Coronary artery (tissue), 2 donors: ENCODE data around the gene RBKS.

Source experiments
- DNase-seq: peaks from one replicate; pipeline ENCODE4 v3.0.0-alpha.2; 2017; ENCODE audit warnings: low spot score
- H3K27ac ChIP-seq, 2 donors: fragments of 200-600 bp; sonication (generic); one replicate each; pipeline ENCODE4 v1.5.1; 2016 to 2019
- H3K4me3 ChIP-seq: fragments of 200-600 bp; sonication (generic); 2 replicates; pipeline ENCODE4 v1.5.1; 2016; ENCODE audit warnings: mild to moderate bottlenecking, moderate library complexity
- TF ChIP-seq, protein P1 (sequence below): fragments of 200-600 bp; sonication (generic); IDR thresholded peaks from one replicate; pipeline ENCODE4 v1.5.1; 2019; ENCODE audit warnings: antibody characterized with exemption

RBKS gene

DNA sequence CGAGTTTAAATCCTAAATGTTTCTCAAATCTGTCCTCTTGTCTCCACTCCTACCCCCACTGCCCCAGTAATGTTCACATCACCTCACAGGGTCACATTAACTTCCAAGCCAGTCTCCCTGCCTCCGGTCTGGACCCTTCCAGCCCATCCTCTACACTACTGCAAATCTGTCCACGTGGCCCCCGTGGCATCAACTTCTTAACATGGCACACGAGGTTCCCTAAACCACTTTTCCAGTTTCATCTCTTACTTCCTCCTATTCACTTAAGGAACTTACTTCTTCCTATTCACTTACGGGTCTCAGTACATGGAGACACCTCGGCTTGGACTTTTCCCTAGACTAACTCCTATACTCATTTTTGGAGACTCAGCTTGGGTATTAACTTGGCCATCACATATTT, 91.7 kb downstream of the RBKS start:
- Histone ChIP-seq H3K4me3 (no peak overlapping the region), H3K27ac (peak overlapping the region; percentile 84 to 92)
- TF ChIP-seq, protein P1, sequence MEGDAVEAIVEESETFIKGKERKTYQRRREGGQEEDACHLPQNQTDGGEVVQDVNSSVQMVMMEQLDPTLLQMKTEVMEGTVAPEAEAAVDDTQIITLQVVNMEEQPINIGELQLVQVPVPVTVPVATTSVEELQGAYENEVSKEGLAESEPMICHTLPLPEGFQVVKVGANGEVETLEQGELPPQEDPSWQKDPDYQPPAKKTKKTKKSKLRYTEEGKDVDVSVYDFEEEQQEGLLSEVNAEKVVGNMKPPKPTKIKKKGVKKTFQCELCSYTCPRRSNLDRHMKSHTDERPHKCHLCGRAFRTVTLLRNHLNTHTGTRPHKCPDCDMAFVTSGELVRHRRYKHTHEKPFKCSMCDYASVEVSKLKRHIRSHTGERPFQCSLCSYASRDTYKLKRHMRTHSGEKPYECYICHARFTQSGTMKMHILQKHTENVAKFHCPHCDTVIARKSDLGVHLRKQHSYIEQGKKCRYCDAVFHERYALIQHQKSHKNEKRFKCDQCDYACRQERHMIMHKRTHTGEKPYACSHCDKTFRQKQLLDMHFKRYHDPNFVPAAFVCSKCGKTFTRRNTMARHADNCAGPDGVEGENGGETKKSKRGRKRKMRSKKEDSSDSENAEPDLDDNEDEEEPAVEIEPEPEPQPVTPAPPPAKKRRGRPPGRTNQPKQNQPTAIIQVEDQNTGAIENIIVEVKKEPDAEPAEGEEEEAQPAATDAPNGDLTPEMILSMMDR = no peak
- no peak for DNase-seq

DNA sequence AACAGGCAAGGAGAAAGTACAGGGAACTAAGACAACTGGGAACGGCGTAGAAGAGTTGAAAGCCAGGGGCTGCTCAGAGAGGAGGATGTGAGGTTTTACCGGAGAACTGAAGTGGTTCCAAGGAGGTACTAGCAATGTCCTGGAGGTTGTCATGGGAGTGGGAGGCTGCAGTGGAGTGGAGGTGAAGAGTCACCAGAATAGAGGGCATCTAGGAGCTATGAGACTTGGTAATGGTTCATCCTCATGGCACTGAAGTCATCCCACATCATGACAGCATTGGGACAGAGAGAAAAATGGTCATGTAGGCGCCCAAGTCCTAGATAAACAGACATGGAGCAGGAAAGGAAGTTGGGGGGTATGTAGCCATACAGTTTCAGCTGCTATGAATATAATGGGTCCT, 92.3 kb downstream of the RBKS start:
- DNase-seq = no peak
- Histone ChIP-seq H3K27ac (peak overlapping the region; percentile 84 to 92), H3K4me3 (no peak overlapping the region)
- TF ChIP-seq, protein P1 = no peak

DNA sequence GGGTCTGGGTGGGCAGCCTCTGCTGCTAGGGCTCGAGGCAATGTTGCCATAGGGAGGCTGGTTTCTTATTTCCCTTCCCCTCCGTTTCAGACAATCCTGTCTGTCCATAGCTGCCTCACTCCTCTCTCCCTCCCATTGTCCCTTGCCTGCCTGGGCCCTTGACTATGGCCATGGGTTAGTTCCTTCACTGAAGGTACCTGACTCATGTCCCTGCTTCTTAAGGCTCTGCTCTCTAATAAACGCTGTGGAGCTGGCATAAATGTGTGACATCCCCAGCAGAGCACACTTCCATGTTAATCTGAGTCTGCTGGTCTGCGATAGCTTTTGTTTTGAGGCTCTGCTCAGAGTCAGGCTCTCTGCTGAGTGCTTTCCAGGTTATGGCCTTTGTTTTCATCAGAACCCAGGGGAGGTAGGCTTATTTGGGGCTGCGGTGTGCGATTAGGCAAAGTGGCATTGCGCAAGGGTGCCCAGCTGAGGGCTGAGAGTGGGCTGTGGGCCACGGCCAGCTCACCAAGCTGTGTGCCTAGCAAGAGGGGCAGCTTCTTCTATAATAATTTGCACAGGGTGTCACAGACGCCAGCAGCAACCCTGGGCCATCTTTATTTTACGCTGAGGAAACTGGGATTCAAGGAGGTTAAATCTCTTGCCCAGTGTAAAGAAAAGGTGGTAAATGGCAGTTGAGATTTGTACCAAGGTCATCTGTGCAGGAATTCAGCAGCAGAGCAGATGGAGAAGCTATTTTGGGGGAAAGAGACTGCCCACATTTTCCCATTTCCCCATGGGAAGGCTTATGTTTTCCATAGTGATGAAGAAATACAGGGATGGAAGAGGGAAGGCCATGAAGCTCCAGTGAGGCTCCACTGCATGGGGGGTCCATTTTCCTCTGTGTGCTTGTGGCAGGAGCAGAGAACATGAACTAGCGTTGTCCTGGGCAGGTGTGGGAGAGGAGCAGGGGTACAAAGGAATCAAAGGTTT, 93.1 kb downstream of the RBKS start:
- H3K4me3 ChIP-seq = no peak overlapping the region
- TF ChIP-seq, protein P1 = no peak
- peak overlapping the region; percentile 84 to 92 for H3K27ac ChIP-seq
- DNase-seq = no peak

- H3K4me3 ChIP-seq = no peak overlapping the region
- TF ChIP-seq, protein P1 = no peak
- DNase-seq = no peak
- H3K27ac ChIP-seq = peak overlapping the region; percentile 84 to 92
These were observed 94.3 kb downstream of the RBKS start for GRCh38 chr2:27795868-27796277.

GRCh38 chr2:27795093-27795834, 94.9 kb downstream of the RBKS start:
- Histone ChIP-seq H3K27ac (peak overlapping the region; percentile 84 to 92), H3K4me3 (no peak overlapping the region)
- TF ChIP-seq, protein P1 = no peak
- no peak for DNase-seq

- Histone ChIP-seq H3K27ac (no peak overlapping the region), H3K4me3 (no peak overlapping the region)
- DNase-seq = no peak
- TF ChIP-seq, protein P1 = no peak
These were observed 97.4 kb downstream of the RBKS start for GRCh38 chr2:27792759-27793158.
